ENCODE measurements around the gene LZTS3.
"Not testable (repeated sequence)": the region's sequence is repeated elsewhere in the genome, so short reads cannot be mapped to it uniquely, and the experiment has no call there.

The LZTS3 gene

DNA sequence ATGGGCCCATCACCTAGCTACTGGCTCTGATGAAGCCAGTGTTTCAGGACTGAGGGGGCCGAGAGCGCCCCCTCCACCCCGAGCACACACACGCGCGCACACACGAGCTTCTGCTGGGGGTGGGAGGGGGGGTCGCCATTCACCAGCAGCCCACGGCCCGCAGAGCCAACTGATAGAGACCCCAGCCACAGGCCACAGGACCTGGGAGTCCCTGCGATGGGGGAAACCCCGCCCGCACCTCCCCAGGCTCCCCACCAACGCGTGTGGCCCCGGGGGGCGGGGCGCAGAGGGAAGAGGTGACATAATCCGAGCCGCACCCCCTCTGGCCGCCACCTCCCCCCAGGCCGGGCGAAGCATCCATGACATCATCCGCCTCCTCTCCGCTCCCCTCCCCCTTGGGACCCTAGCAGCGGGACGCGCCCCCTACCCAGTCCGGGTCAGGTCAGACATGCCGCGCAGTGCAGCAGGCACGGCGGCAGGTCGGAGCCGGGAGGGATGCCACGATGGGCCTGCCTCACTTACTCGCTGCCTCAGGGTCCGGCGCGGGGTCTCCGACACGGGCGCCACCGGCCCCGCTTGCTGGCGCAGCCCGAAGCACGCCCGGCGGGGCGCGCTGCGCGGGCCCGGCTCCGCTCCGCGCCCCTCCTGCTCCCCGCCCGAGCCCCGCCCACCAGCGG lies at the start of gene LZTS3:
Gene LZTS3 (minus strand): TSS at position 617 of the 677 bp plus-strand sequence. CDS start 6,386 bp downstream, outside the sequence.
- peak; percentile 64 for DNase-seq

DNA sequence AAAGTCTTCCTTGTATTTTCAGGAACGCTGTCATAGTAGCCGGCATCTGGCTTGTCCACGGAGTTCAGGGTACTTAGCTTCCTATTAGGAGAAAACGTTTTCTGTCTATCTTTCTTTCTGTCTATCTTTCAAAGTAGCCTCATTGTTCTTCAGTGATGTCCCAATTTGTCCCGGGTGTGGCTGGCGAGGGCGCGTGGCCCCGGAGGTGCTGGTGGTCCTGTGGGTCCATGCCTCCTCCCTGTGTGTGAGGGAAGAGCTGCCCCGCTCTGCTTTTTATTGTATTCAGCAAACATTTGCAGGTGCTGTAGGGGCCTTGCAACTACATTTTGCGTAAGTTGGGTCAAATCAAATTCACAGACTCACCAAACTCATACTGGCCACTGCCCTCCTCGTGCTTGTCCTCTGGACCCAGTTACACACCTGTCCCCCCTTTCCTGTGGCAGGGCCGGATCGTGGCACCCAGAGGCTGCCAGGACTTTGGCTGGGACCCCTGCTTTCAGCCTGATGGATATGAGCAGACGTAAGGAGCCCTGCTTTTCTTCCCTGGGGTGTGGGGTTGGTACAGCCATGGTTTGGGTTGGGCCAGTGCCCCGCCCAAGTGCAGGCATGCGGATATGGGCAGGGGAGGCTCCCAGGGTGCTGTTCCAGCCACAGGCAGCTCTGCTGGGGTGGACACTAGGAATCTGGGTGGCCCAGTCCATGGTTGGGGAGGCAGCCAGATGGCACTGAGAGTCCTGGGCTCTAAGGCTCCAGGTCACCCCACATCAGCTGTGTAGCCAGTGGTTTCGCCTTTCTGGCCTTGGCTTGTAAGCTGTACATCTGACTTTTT lies 48.3 kb upstream of the LZTS3 start:
- no peak for DNase-seq

DNA sequence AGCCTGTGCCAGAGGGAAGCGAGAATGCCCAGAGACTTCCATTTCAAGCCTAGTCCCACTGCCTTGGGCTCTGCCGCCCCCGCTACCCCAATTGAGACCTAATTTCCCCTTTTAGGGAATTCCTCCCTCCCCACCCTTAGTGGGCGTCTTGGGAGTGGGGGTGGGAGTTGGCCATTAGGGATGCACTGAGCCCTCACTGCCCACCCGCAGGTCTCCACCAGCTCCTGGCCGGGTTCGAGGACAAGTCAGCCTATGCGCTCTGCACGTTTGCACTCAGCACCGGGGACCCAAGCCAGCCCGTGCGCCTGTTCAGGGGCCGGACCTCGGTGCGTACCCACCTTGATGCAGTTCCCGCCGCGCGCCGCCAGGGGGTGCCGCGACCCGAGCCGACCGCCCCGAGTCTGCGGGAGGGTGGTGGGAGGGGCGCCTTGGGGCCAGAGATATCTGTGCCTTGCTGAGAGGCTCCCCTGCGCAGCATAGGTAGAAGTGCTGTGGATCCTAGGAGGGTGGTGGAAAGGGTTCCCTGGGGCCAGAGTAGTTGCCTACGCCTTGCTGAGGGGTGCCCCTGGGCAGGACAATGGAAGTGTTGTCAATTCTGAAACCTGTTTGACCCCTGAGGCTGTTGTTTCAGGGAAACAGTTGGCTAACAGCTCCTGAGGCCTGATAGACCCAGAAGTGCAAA lies 45.1 kb upstream of the LZTS3 start:
- peak; percentile 55 for DNase-seq

DNA sequence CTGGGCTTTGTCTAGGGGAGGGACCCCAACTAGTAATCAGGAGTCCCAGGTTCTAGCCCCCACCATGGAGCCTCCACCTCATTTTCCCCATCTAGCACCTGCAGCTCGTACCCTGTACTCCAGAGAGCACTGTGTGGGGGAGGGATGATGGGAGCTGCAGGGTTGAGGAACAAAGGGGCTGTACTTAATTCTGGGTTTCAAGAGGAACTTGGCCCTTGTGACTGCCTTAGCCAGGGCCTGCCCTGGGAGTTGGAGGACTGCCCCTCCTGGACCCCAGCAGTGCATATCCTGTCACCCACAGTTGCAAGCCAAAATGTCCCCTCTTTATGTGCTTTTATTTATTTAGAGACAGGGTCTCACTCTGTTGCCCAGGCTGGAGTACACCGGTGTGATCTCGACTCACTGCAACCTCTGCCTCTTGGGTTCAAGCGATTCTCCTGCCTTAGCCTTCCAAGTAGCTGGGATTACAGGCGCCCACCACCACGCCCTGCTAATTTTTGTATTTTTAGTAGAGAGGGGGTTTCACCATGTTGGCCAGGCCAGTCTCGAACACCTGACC lies 42.1 kb upstream of the LZTS3 start:
- not testable (repeated sequence) for DNase-seq

DNA sequence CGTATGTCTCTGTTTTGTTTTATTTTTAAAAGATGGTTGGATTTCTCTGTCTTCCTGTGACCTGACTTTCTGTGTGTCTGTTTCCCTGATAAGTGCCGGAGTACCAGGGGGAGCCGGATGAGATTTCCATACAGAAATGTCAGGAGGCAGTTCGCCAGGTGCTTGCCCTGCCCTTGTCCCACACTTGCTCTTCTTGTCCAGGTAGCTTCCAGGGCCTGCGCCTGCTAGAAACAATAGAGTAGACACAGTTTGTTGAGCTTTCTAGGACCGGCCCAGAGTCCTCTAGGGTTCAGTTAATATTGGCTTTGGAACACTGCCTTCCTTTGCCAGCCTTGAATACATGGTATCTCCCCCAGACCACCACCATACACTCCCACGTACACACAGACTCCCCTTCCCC lies 39.9 kb upstream of the LZTS3 start:
- DNase-seq, result no peak

DNA sequence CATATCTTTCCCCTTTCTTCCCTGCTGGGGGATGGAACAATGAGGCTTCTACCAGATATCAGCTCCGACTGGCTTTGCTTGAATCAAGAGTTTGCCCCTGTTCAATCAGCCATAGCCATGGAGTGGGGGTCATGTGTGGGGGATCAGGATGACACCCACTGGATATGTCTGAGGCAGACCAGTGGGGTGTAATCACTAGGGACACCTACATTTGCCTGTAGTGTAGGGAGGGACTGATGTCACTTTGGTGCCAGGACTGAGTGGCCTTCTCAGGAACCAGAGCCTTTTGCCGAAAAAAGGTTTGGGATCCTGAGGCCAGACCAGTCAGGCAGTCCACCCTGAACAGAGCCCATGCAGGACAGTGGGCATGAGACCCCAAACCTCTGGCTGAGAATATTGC lies 37.0 kb upstream of the LZTS3 start:
- no peak for DNase-seq

DNA sequence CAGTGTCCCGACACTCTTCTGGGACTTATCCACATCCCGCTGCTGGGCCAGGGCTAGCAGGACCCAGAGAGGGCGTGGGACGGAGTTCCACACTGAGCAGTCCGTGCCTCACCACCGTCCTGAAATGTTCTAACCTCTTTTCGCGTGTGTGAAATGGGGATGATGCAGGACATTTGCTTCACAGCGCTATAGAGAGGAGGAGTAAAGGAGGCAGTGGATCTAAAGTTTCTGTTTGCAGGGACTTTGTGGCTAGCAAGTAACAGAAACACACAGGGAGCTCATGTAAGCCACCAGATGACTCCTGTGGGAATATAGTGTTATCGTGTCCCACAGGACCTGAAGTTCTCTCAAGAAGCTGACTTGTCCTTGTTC lies 36.6 kb upstream of the LZTS3 start:
- peak; percentile 31 for DNase-seq

DNA sequence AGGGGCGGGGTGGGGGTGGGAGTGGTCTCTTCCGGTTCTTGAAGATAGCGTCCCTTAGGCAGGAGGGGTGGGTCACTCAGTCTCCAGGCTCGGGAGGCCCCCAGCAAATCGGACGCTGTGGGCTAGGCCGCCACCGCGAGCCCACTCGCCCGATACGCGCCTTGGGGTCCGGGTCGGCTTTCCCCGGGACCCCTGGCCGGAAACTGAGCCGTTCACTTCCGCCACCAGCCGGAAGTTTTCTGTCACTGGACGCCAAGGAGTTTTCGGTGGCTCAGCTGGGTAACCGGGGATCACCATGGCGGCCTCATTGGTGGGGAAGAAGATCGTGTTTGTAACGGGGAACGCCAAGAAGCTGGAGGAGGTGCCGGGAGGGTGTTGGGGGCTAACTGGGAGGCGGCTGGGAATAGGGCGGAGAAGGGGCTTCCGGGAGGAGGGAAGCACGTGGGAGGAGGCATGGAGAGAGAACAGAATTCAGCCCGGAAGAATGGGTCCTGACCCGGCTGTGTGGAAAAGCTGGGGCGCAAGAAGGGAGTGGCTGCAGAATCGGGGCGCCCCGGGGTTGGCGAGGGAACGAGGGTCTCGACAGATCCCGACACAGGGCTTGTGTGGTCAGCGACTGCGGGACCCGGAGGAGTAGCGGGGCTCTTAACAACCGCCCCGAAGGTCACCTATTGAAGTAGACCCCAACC lies 36.1 kb upstream of the LZTS3 start, which contains the start of gene ITPA:
Gene ITPA (plus strand): TSS at position 242 of the 689 bp plus-strand sequence. CDS start 54 bp downstream, at position 296.
- peak; percentile 71 for DNase-seq

DNA sequence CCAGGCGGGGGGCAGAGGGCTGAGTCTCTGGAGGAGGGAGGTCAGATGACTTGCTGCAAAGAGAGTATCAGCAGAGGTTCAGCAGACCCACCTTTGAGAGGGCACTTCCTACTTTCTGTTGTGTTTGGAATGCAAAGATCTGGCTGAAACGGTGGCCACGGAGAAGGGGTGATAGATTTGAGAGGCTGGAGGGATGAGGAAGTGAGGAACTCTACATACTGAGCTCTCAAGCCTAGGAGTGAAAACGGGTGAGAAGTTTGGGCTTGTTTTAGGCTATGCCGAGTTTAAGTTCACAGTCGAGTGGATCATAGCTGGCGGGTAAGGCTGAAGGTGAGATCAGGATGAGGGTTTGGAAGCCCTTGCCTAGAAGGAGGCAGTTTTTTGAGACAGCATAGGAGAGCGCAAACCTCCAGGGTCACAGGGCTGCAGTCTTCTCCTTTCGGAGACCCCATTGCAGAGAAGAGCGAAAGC lies 35.5 kb upstream of the LZTS3 start:
- DNase-seq, result peak; percentile 27

DNA sequence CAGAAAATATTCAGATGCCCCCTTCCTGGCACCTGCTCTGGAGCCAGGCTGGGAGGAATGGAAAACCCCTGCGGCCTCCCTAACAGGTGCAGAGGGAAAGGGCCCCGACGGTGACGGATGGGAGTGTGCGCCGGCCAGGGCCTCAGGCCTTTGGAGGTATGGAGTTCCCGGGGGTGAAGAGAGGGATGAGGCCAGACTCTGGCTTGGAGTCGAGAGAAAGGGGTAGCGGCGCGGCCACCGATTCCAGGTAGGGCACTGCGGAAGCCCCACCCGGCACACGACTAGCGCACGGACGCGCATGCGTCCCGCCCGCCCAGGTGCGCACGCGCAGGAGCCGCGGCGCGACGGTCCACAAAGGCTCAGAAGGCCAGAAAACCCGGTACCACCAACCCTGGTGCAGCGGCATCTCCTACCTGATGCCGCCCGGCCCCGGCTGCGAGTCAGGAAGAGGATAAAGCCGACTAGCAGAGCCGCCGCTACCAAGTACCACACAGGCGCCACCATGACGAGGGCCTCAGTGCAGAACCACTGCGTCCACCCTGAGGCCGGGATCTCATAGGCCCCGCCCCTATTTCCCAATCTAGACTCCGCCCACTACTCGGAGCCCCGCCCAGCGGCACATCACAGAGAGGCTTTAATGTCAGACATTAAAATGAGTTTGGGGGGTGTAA lies 30.9 kb upstream of the LZTS3 start, which contains the start of gene DDRGK1:
Gene DDRGK1 (minus strand): TSS at position 559 of the 671 bp plus-strand sequence. CDS start 55 bp downstream, at position 504.
- DNase-seq, result peak; percentile 92

DNA sequence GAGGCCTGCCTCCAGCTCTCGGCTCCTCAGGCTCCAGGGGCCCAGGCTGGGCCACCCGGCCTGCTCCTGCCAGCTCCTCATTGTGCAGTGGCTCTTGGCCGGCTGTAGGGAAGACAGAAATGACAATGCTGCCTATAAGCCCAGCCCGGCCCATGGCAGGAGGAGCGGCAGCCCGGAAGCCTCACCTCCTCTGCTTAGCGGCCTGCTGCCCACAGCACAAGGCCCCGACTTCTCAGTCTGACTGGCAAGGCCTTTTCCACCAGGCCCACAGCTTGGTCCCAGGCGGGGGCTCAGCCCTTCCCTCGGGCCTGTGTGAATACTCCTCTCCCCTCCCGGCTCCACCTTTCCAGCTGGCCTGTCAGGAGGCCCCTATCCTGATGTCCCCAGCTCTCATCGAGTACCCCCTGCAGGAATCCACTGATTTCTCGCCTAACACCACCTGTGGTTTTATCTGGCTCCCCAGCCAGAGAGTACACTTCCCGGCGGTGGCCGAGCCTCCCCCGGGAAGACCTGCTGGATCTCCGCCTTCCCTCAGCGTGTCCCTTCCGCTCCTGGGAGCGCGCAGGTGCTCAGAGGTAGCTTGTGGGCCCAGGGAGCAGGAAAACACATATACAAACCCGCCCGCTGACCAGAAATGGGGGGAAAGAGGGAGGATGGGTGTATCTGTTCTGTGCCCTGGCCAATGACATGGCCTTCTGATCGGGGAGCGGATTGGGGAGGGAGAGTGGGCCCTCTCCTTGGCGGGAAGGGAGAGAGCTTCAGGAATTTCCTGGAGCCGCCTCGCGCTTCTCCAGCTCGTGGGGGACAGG lies 30.2 kb upstream of the LZTS3 start:
- DNase-seq, result peak; percentile 39

DNA sequence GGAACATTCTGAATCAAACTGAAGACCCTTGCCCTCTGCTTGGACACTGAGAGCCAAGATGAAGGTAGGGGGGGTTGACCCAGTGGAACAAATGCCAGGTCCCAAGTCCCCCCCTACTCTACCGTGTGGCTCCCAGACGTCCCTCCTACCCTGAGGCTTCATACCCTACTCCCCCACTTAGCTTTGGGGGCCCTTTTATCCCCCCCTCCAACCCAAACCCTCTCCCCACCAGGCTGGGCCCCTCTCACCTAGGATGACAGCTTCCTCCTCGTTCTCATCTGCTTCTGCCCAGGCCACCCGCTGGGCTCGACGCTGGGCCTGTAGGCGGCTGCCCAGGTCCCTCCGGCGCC lies 29.6 kb upstream of the LZTS3 start:
- DNase-seq, result no peak

DNA sequence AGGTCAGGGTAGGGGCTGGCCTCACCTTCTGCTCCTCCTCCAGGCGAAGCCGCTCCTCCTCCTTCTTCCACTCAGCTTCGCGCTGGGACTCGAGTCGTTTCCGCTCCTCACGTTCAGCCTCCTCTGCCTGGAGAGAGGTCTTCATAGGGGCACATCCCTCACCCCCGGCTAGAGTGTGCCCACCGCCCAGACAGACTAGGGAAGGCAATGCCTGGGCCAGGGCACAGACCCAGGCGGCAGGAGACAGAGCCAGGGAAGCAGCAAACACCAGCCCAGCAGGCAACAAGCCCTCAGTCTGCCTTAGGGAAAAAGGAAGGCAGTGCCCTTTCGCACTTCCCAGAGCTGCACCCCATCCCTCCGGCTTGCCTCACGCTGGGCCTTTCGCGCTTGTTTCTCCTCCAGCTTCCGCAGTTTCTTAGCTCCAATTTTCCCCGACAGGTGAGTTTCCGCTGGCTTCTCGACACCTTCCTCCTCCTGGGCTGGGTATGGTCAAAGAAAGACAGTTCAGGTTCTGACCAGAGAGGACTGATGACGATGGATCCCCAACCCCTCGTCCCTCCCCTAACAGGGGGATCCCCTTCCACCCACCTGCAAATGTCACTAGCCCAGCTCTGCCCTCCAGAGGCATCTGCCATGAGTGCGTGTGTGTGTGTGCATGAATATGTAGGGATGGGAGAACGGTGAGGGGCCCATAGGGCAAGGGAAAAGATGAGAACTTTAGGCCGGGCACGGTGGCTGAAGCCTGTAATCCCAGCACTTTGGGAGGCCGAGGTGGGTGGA lies 26.8 kb upstream of the LZTS3 start:
- no peak for DNase-seq

DNA sequence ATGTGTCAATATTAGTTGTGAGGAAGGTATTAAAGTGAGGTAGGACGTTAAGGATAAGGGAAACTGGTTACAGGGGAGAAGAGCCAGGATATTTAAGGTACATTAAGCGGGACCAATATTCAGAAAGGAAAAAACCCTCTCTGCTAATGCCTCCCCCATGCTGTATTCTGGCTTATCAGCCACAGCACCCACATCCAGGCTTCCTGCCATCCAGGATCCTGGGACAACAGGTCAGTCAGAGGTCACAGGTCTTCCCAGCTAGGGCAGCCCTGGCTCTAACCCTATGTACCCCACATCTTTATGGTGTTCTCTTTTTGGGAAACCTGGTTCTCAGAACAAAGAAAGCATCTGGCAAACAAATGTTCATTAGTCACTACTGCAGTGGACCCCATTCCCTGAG lies 25.9 kb upstream of the LZTS3 start:
- DNase-seq, result no peak

DNA sequence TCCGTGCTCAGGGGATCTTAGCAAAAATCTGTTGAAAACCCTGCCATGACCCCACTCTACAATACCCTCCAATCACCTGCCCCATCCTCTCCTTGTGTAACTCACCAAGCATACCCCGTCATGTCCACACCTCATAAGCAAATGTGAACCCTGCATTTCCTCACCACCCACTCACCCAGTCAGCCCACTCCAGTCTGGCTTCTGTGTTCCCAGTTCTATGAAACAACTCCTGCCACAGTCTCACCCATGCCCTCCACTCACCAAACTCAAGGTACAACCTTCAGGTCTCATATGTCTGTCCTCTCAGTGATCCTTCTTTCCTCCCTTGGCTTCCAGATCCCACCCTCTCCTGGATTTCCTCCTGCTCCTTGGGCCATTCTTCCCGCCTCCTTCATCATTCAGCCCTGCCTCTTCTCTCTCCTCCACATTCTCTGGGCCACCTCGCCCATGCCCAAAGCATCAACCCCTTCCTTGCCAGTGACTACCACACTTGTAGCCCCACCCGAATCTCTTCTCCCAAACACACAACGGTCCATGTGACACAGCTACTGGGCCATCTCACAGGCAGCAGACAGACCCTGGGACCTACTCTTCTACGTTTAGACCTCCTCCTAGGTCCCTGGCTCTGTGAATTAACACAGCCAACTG lies 22.4 kb upstream of the LZTS3 start:
- no peak for DNase-seq

DNA sequence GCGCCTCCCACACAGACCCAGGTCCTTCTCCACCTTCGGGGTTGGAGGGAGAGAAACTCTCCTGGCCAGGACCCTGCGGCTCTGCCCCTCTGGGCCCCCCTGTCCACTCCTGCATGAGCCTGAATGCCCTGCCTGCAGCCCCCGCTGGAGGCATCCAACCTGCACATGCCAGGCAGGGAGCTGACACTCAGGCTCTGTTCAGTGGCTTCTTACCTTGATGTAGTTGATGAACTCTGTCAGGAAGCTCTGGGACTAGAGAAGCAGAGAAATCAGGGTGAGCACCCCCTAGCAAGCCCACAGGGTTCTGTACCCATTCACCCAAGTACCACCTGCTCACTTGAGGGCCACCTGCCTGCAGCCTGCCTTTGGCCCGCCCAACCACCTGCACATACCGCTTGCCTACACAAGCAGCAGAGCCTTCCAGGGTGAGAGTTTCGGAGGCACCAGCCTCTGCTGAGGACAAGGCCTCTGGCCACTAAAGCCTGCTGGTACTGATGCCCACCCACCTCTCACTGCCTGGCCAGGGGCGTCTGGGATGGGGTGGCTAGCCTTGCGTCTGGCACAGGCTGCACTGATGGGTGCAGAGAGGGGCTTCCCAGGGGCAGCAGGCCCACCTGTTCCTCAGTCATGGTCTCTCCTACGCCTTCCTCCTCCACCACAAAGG lies 21.4 kb upstream of the LZTS3 start:
- DNase-seq, result no peak

DNA sequence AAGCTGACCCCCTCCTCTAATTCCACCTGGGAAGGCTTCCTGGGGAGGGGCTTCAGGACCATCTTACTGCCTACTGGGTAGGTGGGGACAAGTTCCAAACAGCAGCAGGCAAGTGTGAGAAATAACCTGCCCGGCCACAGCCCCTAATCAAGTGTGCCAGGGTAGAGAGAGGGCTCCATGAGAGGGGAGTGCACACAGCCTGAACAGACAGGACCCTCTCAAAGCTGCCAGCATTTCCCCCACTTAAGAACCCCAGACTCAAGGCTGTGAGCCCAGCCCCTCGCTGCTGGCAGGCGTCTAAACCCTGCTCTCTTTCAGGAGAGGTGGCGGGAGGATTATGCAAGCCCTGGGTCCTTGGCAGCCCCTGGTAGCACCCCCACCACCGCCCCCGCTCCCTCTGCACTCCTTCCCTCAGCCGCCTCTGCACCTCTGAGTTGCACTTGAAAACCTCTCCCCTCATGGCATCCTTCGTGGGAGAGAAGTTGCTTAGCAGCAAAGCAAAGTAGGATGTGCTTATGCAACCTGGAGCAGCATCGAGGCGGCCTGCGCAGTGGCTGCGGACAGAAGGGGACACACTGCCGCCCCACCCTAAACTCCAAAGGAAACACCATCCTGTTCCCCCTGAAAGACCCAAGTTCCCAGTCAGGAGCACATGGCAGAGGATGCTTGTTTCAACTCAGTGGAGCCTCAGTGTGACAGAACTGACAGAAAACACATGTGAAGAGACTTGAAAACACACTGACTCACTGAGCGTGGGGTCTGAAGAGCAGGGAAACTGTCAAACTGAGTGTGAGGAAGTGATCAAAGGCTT lies 20.7 kb upstream of the LZTS3 start:
- DNase-seq, result no peak
